T-cell (primary cell): Measurements from ENCODE around the gene FOXJ1. TPM values are rescaled to one million over a fixed set of nuclear protein-coding genes. Genes with fewer than 3 reads are reported as not detected.

Experiments
- ATAC-seq, 4 experiments: fragments of 200-7000 bp in 3 of 4; fragments of 150-1000 bp in 1 of 4; cut with Tn5 transposase; replicated peaks in 1 of 4; 1 replicate in 3 of 4; 2 replicates in 1 of 4; pipeline ENCODE4 v1.10.0; 2021; ENCODE audit warnings: moderate library complexity in 3 of 4, mild to moderate bottlenecking in 2 of 4, moderate number of reproducible peaks in 1 of 4
- CTCF ChIA-PET, 2 donors: fragments of 300-600 bp; sonication (Branson Sonifier 250); formaldehyde crosslinking; loops; one replicate each; lab custom pipeline; 2022; ENCODE audit warnings: antibody characterized with exemption in 2 of 2; lab: Charles Lee
- POLR2A ChIA-PET, 2 donors: fragments of 300-600 bp; sonication (Branson Sonifier 250); formaldehyde crosslinking; loops; one replicate each; lab custom pipeline; 2022; ENCODE audit warnings: antibody characterized with exemption in 2 of 2; lab: Charles Lee
- DNase-seq, 35 experiments: peaks; one replicate each; pipeline versions ENCODE4 v3.0.0 to v3.0.0-alpha.2; 2013 to 2023
- H3K27ac ChIP-seq: one replicate; pipeline ENCODE4 v1.5.1; 2013; ENCODE audit warnings: low read length
- H3K27me3 ChIP-seq, 2 experiments: replicated peaks in 1 of 2; 1 replicate in 1 of 2; 2 replicates in 1 of 2; pipeline versions ENCODE4 v1.6.1 to v1.7.0; 2013; ENCODE audit warnings: low read length in 1 of 2, mixed read lengths in 1 of 2; ENCODE audit not compliant: control insufficient read depth in 2 of 2, insufficient read depth in 2 of 2; ENCODE audit errors: extremely low read depth in 1 of 2
- H3K36me3 ChIP-seq, 2 donors: 1 replicate in 1 of 2; 2 replicates in 1 of 2; pipeline versions ENCODE4 v1.6.1 to v1.7.0; 2013; ENCODE audit warnings: low read length in 1 of 2; ENCODE audit not compliant: control insufficient read depth in 2 of 2, insufficient read depth in 1 of 2; ENCODE audit errors: extremely low read depth in 1 of 2
- H3K4me1 ChIP-seq, 2 experiments: 1 replicate in 1 of 2; 2 replicates in 1 of 2; pipeline versions ENCODE4 v1.6.1 to v1.7.0; 2013; ENCODE audit warnings: low read length in 2 of 2, mixed read lengths in 1 of 2; ENCODE audit not compliant: insufficient read depth in 2 of 2, control insufficient read depth in 1 of 2; ENCODE audit errors: extremely low read depth in 1 of 2
- H3K4me3 ChIP-seq, 2 donors: 1 replicate in 1 of 2; 2 replicates in 1 of 2; pipeline versions ENCODE4 v1.5.1 to v1.7.0; 2013; ENCODE audit warnings: mild to moderate bottlenecking in 2 of 2, low read length in 1 of 2, moderate library complexity in 1 of 2; ENCODE audit not compliant: control insufficient read depth in 1 of 2; ENCODE audit errors: extremely low read depth in 1 of 2
- H3K9me3 ChIP-seq: 2 replicates; pipeline ENCODE4 v1.7.0; 2013
- H3K27ac Mint-ChIP-seq, 2 donors: one replicate each; pipeline ENCODE4 v1.8.0; 2020 to 2021; ENCODE audit warnings: mild to moderate bottlenecking in 2 of 2, mixed read lengths in 2 of 2
- H3K27me3 Mint-ChIP-seq, 2 donors: one replicate each; pipeline ENCODE4 v1.8.0; 2021 to 2022; ENCODE audit warnings: mixed read lengths in 2 of 2
- H3K36me3 Mint-ChIP-seq: one replicate; pipeline ENCODE4 v1.8.0; 2021; ENCODE audit warnings: mixed read lengths
- H3K4me1 Mint-ChIP-seq, 3 donors: one replicate each; pipeline ENCODE4 v1.8.0; 2020 to 2022; ENCODE audit warnings: mixed read lengths in 3 of 3, mild to moderate bottlenecking in 1 of 3
- H3K4me3 Mint-ChIP-seq, 3 donors: one replicate each; pipeline ENCODE4 v1.8.0; 2020 to 2022; ENCODE audit warnings: mild to moderate bottlenecking in 3 of 3, mixed read lengths in 3 of 3, moderate library complexity in 3 of 3
- H3K9me3 Mint-ChIP-seq, 3 donors: one replicate each; pipeline ENCODE4 v1.8.0; 2020 to 2022; ENCODE audit warnings: mixed read lengths in 3 of 3
- WGBS: methylation state at CpG from one replicate; pipeline ENCODE4 v1.1.5; 2013; ENCODE audit warnings: missing lambda C conversion rate; ENCODE audit not compliant: insufficient coverage; 5-methylcytosine and 5-hydroxymethylcytosine counted together
- total RNA-seq, 35 experiments: library from RNA in 6 of 35; stranded (reverse) in 6 of 35; fragments of 120-200 nt in 1 of 35; gene quantifications; one replicate each; pipeline versions ENCODE4 v1.2.1 to v1.2.4 and lab custom pipeline; 2013 to 2026

The FOXJ1 gene
- total RNA-seq, 5 donors from 2014 or later (not counting 1 experiment from before 2014, with no cell fraction given), result 0.99 to 3.0 (median 1.7) TPM

DNA sequence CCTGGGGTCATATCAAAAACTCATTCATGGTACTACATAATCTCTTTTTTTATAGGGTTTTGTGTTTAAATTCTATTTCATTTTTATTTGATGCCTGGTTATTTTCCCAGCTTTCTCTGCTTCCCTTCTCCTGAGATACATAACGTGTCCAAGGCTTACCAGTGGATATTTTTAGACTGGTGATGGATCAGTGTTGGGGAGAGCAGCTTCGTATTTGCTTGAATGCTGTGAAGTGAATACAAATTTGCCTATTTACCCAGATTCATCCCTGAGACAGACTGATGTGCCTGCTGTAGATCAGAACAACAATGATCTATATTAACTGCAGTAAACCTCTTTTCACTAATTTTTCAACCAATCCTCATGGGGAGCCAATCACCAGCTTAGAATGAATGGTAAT is 43.2 kb upstream of the FOXJ1 start:
- Mint-ChIP-seq H3K4me1 (peaks cover 58 to 65% (median 65%) of the 10 kb centered on the region in 3 donors), H3K27ac (peak overlapping the region; percentile 45 to 86), H3K36me3 (peaks cover 16% of the 10 kb centered on the region), H3K4me3 (no peak overlapping the region), H3K9me3 (no peaks in the 10 kb centered on the region), H3K27me3 (no peaks in the 10 kb centered on the region)
- CTCF ChIA-PET, result interaction anchor here (0.9 to 1.5 kb wide), 2 partner anchors 15 to 95 kb away, joined by 4 to 7 read pairs; no protein-coding TSS in a partner anchor
- H3K9me3 ChIP-seq, result no peaks in the 10 kb centered on the region
- ATAC-seq (no peak), DNase-seq (no peak)
- H3K27ac ChIP-seq, result no peak overlapping the region
- WGBS, result 100% methylated on average over 1 of the region's 2 CpGs
- H3K4me1 ChIP-seq, result peaks cover 40 to 57% of the 10 kb centered on the region in 2 experiments
- no peak overlapping the region for H3K4me3 ChIP-seq
- no peaks in the 10 kb centered on the region for H3K27me3 ChIP-seq
- POLR2A ChIA-PET, result interaction anchor here in 1 of 2 donors (0.6 to 1.0 kb wide), 2 partner anchors 36 to 49 kb away, joined by 3 to 6 read pairs; no protein-coding TSS in a partner anchor
- no peaks in the 10 kb centered on the region for H3K36me3 ChIP-seq

DNA sequence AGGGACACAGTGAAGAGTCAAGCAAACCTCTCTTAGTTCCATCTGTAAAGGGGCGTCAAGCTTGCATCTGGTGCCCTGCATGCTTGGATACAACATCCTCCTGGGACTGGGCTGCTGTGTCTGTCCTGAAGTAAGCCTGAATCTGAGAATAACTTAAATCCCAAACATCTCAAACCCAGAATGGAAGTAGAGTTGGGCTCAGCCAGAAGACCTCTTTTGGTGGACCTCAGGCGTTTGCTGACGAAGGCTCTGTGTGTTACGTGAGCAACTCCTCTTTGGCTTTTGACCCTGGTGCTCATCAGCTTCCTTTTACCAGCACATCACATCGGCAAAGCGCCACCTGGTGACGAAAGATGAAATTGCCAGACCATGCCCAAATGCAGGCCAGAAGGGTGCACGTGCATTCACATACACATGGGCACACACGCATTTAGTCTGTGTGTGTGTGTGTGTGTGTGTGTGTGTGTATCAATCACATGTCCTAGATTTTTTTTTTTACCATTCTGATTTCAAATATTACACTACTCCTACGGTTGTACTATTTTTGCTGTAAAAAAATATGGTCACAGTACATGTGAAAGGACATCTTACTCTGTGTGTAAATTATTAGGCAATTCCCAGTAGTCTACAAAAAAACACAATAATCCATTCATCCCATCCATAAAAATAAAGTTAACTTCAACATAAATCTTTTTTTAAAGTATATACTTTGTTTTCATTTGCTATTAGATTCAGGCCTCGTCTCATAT is 41.1 kb upstream of the FOXJ1 start:
- Mint-ChIP-seq H3K4me1 (peaks cover 52 to 69% (median 67%) of the 10 kb centered on the region in 3 donors), H3K27me3 (no peaks in the 10 kb centered on the region), H3K36me3 (peaks cover 9% of the 10 kb centered on the region), H3K4me3 (peak overlapping the region in 1 of 3 donors; percentile 45), H3K9me3 (no peaks in the 10 kb centered on the region), H3K27ac (peak overlapping the region; percentile 93 to 94)
- ChIA-PET CTCF (interaction anchor here (0.6 to 1.7 kb wide), 21 partner anchors 10 to 894 kb away, joined by 3 to 10 read pairs (median 4); partner anchors contain the start of genes EXOC7 (in 2 of the 2), PRPSAP1 (in 1 of the 2) and UBALD2 (in 1 of the 2)), POLR2A (interaction anchor here in 1 of 2 donors (0.6 to 1.0 kb wide), 2 partner anchors 9 to 138 kb away, joined by 3 to 5 read pairs; no protein-coding TSS in a partner anchor)
- ATAC-seq (peak; percentile 58 to 65 (median 60)), DNase-seq (peak; percentile 84 to 97 (median 91))
- H3K27me3 ChIP-seq, result no peaks in the 10 kb centered on the region
- H3K27ac ChIP-seq, result peak overlapping the region; percentile 49
- no peaks in the 10 kb centered on the region for H3K36me3 ChIP-seq
- H3K9me3 ChIP-seq, result no peaks in the 10 kb centered on the region
- H3K4me3 ChIP-seq, result no peak overlapping the region
- H3K4me1 ChIP-seq, result peaks cover 39 to 62% of the 10 kb centered on the region in 2 experiments
- WGBS, result 0% methylated on average over 5 of the region's 11 CpGs

DNA sequence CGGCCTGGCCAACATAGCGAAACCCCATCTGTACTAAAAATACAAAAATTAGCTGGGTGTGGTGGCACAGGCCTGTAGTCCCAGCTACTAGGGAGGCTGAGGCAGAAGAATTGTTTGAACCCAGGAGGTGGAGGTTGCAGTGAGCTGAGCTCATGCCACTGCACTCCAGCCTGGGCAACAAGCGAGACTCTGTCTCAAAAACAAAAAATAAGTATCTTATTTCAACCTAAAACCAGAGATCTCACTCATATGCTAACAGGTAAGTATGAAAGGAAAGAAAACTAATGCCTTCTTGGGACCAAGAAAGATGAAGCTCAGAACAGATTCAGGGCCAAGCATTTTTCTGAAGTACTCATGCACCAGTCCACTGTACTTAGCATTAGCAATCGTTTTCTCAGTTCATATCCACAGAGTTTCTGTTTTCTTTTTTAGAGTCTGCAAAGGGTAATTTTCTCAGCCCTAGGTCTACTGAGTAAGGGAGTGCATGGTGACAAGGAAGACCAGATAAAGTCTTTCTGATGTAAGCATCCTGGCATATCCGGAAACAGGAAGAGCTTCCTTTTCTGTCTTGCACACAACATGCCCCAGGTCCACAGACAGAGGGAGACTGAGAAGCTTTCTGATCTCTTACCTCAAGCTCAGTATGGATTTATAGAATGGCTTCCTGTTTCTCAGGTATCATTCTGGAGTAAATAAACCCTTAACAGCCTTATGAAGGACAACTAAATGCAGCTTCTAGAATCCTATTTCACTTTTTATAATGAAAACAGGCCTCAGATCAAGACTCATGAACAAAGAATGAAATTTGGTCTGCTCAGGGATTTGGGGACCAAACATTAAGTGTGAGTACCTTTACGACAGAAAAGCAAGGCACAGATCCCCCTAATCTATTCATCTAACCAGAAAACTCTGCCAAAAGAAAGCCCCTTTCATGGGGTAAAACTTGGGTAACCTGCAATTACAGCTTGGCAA is 38.7 kb upstream of the FOXJ1 start:
- no CpG with 5 or more reads among the region's 6 CpGs for WGBS
- peaks cover 44 to 60% of the 10 kb centered on the region in 2 experiments for H3K4me1 ChIP-seq
- peak overlapping the region; percentile 95 to 96 for H3K27ac Mint-ChIP-seq
- ATAC-seq, result peak; percentile 88 to 92 (median 90)
- no peaks in the 10 kb centered on the region for H3K27me3 ChIP-seq
- H3K4me3 Mint-ChIP-seq, result peak overlapping the region; percentile 22 to 71 (median 50)
- H3K27me3 Mint-ChIP-seq, result no peaks in the 10 kb centered on the region
- H3K36me3 ChIP-seq, result no peaks in the 10 kb centered on the region
- no peaks in the 10 kb centered on the region for H3K9me3 ChIP-seq
- peaks cover 6% of the 10 kb centered on the region for H3K36me3 Mint-ChIP-seq
- H3K4me1 Mint-ChIP-seq, result peaks cover 59 to 69% (median 68%) of the 10 kb centered on the region in 3 donors
- no peak overlapping the region for H3K4me3 ChIP-seq
- no peaks in the 10 kb centered on the region for H3K9me3 Mint-ChIP-seq
- ChIA-PET POLR2A (interaction anchor here (0.6 to 1.2 kb wide), 9 partner anchors 9 to 145 kb away, joined by 3 to 7 read pairs (median 4); no protein-coding TSS in a partner anchor), CTCF (interaction anchor here (0.6 to 3.0 kb wide), 30 partner anchors 9 to 126 kb away, joined by 3 to 15 read pairs (median 4); partner anchors contain the start of gene FOXJ1 (in 1 of the 2))
- peak overlapping the region; percentile 71 for H3K27ac ChIP-seq
- DNase-seq, result peak in 31 of 35 experiments; percentile 14 to 83 (median 43)

DNA sequence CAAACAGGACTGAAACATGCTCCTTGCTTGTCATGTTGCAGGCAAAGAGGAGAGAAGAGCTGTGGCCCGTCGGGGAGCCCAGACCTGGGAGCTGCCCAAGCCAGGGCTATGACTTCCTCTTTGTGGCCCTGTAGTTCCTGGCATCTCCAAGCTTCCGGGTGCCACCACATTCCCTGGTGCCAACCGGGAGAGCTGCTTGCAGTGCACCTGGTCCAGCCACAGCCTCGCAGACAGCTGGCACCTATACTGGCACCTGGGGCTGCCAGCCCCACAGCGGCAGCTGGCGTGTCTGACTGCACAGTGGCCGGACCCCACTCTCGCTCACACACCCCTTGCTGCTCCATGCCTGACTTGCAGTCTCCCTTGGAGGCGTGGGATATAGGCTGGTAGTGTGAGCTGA is 37.1 kb upstream of the FOXJ1 start:
- H3K4me3 ChIP-seq, result no peak overlapping the region
- H3K36me3 ChIP-seq, result peaks cover 0 to 4% of the 10 kb centered on the region in 2 donors
- POLR2A ChIA-PET, result interaction anchor here in 1 of 2 donors (0.6 kb wide), 1 partner anchor 103 kb away, joined by 3 read pairs; no protein-coding TSS in a partner anchor
- DNase-seq, result no peak
- peak overlapping the region in 1 of 3 donors; percentile 71 for H3K4me3 Mint-ChIP-seq
- H3K36me3 Mint-ChIP-seq, result no peaks in the 10 kb centered on the region
- peak overlapping the region; percentile 95 to 96 for H3K27ac Mint-ChIP-seq
- ATAC-seq, result no peak
- H3K27me3 Mint-ChIP-seq, result no peaks in the 10 kb centered on the region
- H3K27me3 ChIP-seq, result no peaks in the 10 kb centered on the region
- CTCF ChIA-PET, result interaction anchor here (0.8 to 3.0 kb wide), 3 partner anchors 11 to 18 kb away, joined by 3 to 15 read pairs (median 4); no protein-coding TSS in a partner anchor
- WGBS, result 84% methylated on average over 7 of the region's 10 CpGs
- peak overlapping the region; percentile 71 for H3K27ac ChIP-seq
- H3K9me3 Mint-ChIP-seq, result no peaks in the 10 kb centered on the region
- H3K4me1 ChIP-seq, result peaks cover 44 to 60% of the 10 kb centered on the region in 2 experiments
- H3K9me3 ChIP-seq, result no peaks in the 10 kb centered on the region
- peaks cover 53 to 62% (median 61%) of the 10 kb centered on the region in 3 donors for H3K4me1 Mint-ChIP-seq

DNA sequence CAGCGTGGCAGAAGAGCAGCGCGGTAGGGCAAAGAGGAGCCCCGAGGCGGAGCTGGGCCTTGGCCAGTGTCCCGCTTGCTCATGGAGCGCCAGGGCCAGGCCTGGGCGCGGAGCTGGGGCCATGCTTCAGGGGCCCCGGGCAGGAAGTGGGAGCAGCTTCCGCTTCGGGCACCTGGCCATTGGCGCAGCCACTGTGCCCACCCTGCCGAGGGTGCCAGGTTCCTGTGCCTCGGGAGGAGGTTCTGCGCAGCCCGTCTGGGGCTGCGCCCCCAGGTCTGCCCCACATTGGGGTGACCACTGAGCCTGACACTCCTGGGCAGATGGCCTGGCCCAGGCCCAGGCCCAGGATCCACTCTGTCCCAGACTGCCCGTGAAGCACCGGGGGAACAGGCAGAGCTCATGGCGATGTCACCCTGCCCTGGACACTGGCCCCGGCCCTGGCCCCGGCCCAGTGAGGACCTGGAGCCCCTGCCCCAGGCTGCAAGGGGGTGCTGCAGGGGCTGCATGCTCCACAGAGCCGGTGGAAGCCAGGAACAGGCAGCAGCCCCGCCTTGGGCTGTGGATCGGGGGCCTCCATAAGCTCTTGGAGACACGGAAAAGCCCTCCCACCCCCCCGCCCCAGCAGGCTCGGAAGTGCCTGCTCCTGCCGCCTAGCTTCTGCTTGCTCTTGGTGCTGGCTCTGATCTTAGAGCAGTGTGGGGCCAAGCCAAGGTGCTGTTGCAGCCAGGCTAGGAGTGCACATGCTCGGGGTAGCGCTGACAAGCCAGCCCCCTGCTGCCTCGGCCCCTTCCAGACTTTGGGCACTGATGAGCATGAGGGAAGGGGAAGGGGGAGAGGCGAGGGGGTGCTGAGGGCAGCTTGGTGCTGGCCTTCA is 35.9 kb upstream of the FOXJ1 start:
- H3K27me3 ChIP-seq, result no peaks in the 10 kb centered on the region
- peaks cover 0 to 4% of the 10 kb centered on the region in 2 donors for H3K36me3 ChIP-seq
- H3K4me3 ChIP-seq, result no peak overlapping the region
- WGBS, result 95% methylated on average over 33 of the region's 34 CpGs
- H3K4me3 Mint-ChIP-seq, result peak overlapping the region in 1 of 3 donors; percentile 41
- ATAC-seq, result no peak
- H3K27ac ChIP-seq, result peak overlapping the region; percentile 71
- POLR2A ChIA-PET, result interaction anchor here in 1 of 2 donors (0.6 kb wide), 1 partner anchor 90 kb away, joined by 6 read pairs; no protein-coding TSS in a partner anchor
- no peaks in the 10 kb centered on the region for H3K36me3 Mint-ChIP-seq
- H3K27ac Mint-ChIP-seq, result peak overlapping the region; percentile 95 to 96
- peaks cover 46 to 58% (median 55%) of the 10 kb centered on the region in 3 donors for H3K4me1 Mint-ChIP-seq
- CTCF ChIA-PET, result interaction anchor here in 1 of 2 donors (0.6 kb wide), 1 partner anchor 139 kb away, joined by 4 read pairs; no protein-coding TSS in a partner anchor
- H3K4me1 ChIP-seq, result peaks cover 39 to 56% of the 10 kb centered on the region in 2 experiments
- no peaks in the 10 kb centered on the region for H3K9me3 Mint-ChIP-seq
- no peaks in the 10 kb centered on the region for H3K27me3 Mint-ChIP-seq
- DNase-seq, result no peak
- H3K9me3 ChIP-seq, result no peaks in the 10 kb centered on the region
